ENCODE data around the gene ADAM15.

GRCh38 chr1:155099331-155099730 lies 48.2 kb downstream of the ADAM15 start:
- TF ChIP-seq CTCF (IDR thresholded peaks at IDR 0.05; ENCODE audit: low read length) (no peak), EZH2 (IDR thresholded peaks at IDR 0.05; ENCODE audit: borderline replicate concordance, low read length) (no peak)

Measured in OCI-LY1 (cell line).